ENCODE measurements around the gene C8B.

The C8B gene

GRCh38 chr1:56965916-56966697 is at the start of gene C8B:
Gene C8B, minus strand, starts transcription at chr1:56966015. Its CDS starts 67 bp downstream, at chr1:56965948.
- DNase-seq, result no peak

- DNase-seq, result no peak
These were observed 49.3 kb upstream of the C8B start for GRCh38 chr1:57015071-57015470.

GRCh38 chr1:57013522-57013921 is 47.7 kb upstream of the C8B start:
- no peak for DNase-seq

- DNase-seq, result no peak
These were observed 46.5 kb upstream of the C8B start for GRCh38 chr1:57012315-57012714.

- DNase-seq, result no peak
These were observed 44.7 kb upstream of the C8B start for GRCh38 chr1:57010511-57010910.

GRCh38 chr1:57007948-57008347 is 42.1 kb upstream of the C8B start:
- peak; percentile 88 to 93 for DNase-seq

- peak; percentile 35 to 77 for DNase-seq
These were observed 41.7 kb upstream of the C8B start for GRCh38 chr1:57007472-57007871.

- no peak for DNase-seq
These were observed 37.8 kb upstream of the C8B start for GRCh38 chr1:57003398-57004139.

GRCh38 chr1:56995414-56996100 is 29.7 kb upstream of the C8B start:
- DNase-seq, result no peak

GRCh38 chr1:56993475-56993874 is 27.7 kb upstream of the C8B start:
- peak in 1 of 2 experiments; percentile 27 for DNase-seq

GRCh38 chr1:56992318-56993125 is 26.7 kb upstream of the C8B start:
- no peak for DNase-seq

GRCh38 chr1:56991576-56991975 is 25.8 kb upstream of the C8B start:
- no peak for DNase-seq

GRCh38 chr1:56986397-56986796 is 20.6 kb upstream of the C8B start:
- DNase-seq, result no peak

GRCh38 chr1:56985857-56986256 is 20.0 kb upstream of the C8B start:
- no peak for DNase-seq

GRCh38 chr1:56983484-56983883 is 17.7 kb upstream of the C8B start:
- no peak for DNase-seq

GRCh38 chr1:56979986-56980755 is 14.4 kb upstream of the C8B start:
- peak; percentile 89 to 93 for DNase-seq

GRCh38 chr1:56978819-56979218 is 13.0 kb upstream of the C8B start:
- DNase-seq, result peak in 1 of 2 experiments; percentile 11

GRCh38 chr1:56977910-56978309 is 12.1 kb upstream of the C8B start:
- DNase-seq, result peak in 1 of 2 experiments; percentile 17

- no peak for DNase-seq
These were observed 9.6 kb upstream of the C8B start for GRCh38 chr1:56975446-56975845.

- no peak for DNase-seq
These were observed 8.3 kb upstream of the C8B start for GRCh38 chr1:56973923-56974742.

GRCh38 chr1:56972976-56973375 is 7.2 kb upstream of the C8B start:
- DNase-seq, result no peak

Data from NCI-H524 (cell line).